NCI-H524 (cell line): ENCODE results near the gene ARID1B.

Experiments
- DNase-seq, 2 experiments: peaks; one replicate each; lab custom pipeline; 2025; lab: John Stamatoyannopoulos, UW

Gene ARID1B

GRCh38 chr6:157075549-157076450 lies 298.6 kb downstream of the ARID1B start:
- no peak for DNase-seq

GRCh38 chr6:157076451-157076822 lies 299.3 kb downstream of the ARID1B start:
- DNase-seq, result no peak

- DNase-seq, result no peak
Observed at GRCh38 chr6:157077251-157077650, 300.1 kb downstream of the ARID1B start.

GRCh38 chr6:157078326-157078725 lies 301.1 kb downstream of the ARID1B start:
- DNase-seq, result no peak

GRCh38 chr6:157079277-157079676 lies 302.1 kb downstream of the ARID1B start:
- no peak for DNase-seq

GRCh38 chr6:157079771-157080170 lies 302.6 kb downstream of the ARID1B start:
- no peak for DNase-seq

- DNase-seq, result no peak
Observed at GRCh38 chr6:157080986-157081391, 303.8 kb downstream of the ARID1B start.

- no peak for DNase-seq
Observed at GRCh38 chr6:157083343-157083742, 306.2 kb downstream of the ARID1B start.

- DNase-seq, result no peak
Observed at GRCh38 chr6:157086632-157087031, 309.5 kb downstream of the ARID1B start.

- DNase-seq, result no peak
Observed at GRCh38 chr6:157087974-157088373, 310.8 kb downstream of the ARID1B start.

GRCh38 chr6:157088841-157089240 lies 311.7 kb downstream of the ARID1B start:
- no peak for DNase-seq

- DNase-seq, result no peak
Observed at GRCh38 chr6:157089258-157089657, 312.1 kb downstream of the ARID1B start.

GRCh38 chr6:157089851-157090250 lies 312.7 kb downstream of the ARID1B start:
- no peak for DNase-seq

GRCh38 chr6:157090736-157091135 lies 313.6 kb downstream of the ARID1B start:
- DNase-seq, result no peak

GRCh38 chr6:157091243-157091642 lies 314.1 kb downstream of the ARID1B start:
- no peak for DNase-seq

GRCh38 chr6:157091856-157092460 lies 314.8 kb downstream of the ARID1B start:
- DNase-seq, result no peak

GRCh38 chr6:157092736-157093135 lies 315.6 kb downstream of the ARID1B start:
- DNase-seq, result no peak

- DNase-seq, result no peak
Observed at GRCh38 chr6:157093536-157093935, 316.4 kb downstream of the ARID1B start.

- DNase-seq, result no peak
Observed at GRCh38 chr6:157094038-157094437, 316.9 kb downstream of the ARID1B start.

- no peak for DNase-seq
Observed at GRCh38 chr6:157095084-157095483, 317.9 kb downstream of the ARID1B start.

- DNase-seq, result no peak
Observed at GRCh38 chr6:157095569-157095968, 318.4 kb downstream of the ARID1B start.

- DNase-seq, result no peak
Observed at GRCh38 chr6:157096105-157096504, 318.9 kb downstream of the ARID1B start.

GRCh38 chr6:157096522-157096921 lies 319.3 kb downstream of the ARID1B start:
- no peak for DNase-seq
